Sigmoid colon (tissue), 4 donors: ENCODE results near the gene RABGAP1L.

ENCODE experiments used
- EP300 ChIP-seq, 4 donors: sonication (generic); formaldehyde crosslinking; IDR thresholded peaks; one replicate each; pipeline ENCODE4 v1.6.1; 2017; ENCODE audit warnings: antibody characterized with exemption in 4 of 4
- POLR2A ChIP-seq, 2 donors: fragments of 450-650 bp; IDR thresholded peaks; one replicate each; pipeline ENCODE4 v1.6.1; 2016; ENCODE audit warnings: antibody characterized with exemption in 2 of 2, mild to moderate bottlenecking in 2 of 2, moderate library complexity in 2 of 2
- POLR2AphosphoS5 ChIP-seq, 4 donors: sonication (generic); formaldehyde crosslinking; IDR thresholded peaks; one replicate each; pipeline ENCODE4 v1.6.1; 2017; ENCODE audit warnings: antibody characterized with exemption in 4 of 4
- TF ChIP-seq, protein P1 (sequence below), 4 experiments: fragments of 450-650 bp in 3 of 4; fragments of 200-600 bp in 1 of 4; IDR thresholded peaks; one replicate each; pipeline ENCODE4 v1.5.1; 2016 to 2019; ENCODE audit warnings: antibody characterized with exemption in 4 of 4, mild to moderate bottlenecking in 3 of 4, moderate library complexity in 2 of 4

DNA sequence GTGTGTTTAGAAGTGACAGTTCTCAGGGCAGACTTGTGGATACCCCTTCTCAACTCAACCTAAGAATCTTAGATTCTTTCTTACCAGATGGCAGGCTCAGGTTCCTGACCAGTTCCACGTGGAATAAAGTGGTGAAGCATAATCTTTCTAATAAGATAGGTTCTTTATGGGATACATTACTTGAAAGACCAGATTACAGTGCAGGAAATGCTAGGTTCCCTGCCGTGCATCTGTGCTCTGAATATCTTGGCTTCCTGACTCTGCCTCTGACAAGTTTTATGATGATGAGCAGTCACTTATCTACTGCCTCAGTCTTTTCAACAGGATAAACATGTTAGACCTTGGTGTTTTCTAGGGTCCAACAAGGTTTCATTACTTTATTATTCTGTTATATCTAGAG, 632.5 kb downstream of the RABGAP1L start:
- TF ChIP-seq POLR2A (IDR thresholded peaks at IDR 0.05): no peak
- TF ChIP-seq, protein P1, sequence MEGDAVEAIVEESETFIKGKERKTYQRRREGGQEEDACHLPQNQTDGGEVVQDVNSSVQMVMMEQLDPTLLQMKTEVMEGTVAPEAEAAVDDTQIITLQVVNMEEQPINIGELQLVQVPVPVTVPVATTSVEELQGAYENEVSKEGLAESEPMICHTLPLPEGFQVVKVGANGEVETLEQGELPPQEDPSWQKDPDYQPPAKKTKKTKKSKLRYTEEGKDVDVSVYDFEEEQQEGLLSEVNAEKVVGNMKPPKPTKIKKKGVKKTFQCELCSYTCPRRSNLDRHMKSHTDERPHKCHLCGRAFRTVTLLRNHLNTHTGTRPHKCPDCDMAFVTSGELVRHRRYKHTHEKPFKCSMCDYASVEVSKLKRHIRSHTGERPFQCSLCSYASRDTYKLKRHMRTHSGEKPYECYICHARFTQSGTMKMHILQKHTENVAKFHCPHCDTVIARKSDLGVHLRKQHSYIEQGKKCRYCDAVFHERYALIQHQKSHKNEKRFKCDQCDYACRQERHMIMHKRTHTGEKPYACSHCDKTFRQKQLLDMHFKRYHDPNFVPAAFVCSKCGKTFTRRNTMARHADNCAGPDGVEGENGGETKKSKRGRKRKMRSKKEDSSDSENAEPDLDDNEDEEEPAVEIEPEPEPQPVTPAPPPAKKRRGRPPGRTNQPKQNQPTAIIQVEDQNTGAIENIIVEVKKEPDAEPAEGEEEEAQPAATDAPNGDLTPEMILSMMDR (IDR thresholded peaks at IDR 0.05): no peak
- TF ChIP-seq POLR2AphosphoS5 (IDR thresholded peaks at IDR 0.05): no peak
- no peak for TF ChIP-seq EP300 (IDR thresholded peaks at IDR 0.05)
